Measurements from ENCODE around the gene TAMALIN. TPM values are rescaled to one million over a fixed set of nuclear protein-coding genes. Genes with fewer than 3 reads are reported as not detected.

TAMALIN gene
- total RNA-seq, 1 donor from 2014 or later, result 5.5 TPM

Other genes with a start within 250 kb of the TAMALIN start
- 0.68 TPM for gene FIGNL2, start 158.2 kb upstream of the TAMALIN start, total RNA-seq
- gene ANKRD33, start 118.8 kb upstream of the TAMALIN start, total RNA-seq, result not detected
- gene ACVRL1, start 99.4 kb upstream of the TAMALIN start, total RNA-seq, result 7.1 TPM
- 28.0 TPM for gene ACVR1B, start 55.2 kb upstream of the TAMALIN start, total RNA-seq
- gene NR4A1, start 44.5 kb downstream of the TAMALIN start, total RNA-seq, result 5.4 TPM
- gene ATG101, start 63.0 kb downstream of the TAMALIN start, total RNA-seq, result 18.0 TPM
- not detected for gene SMIM41, start 72.8 kb downstream of the TAMALIN start, total RNA-seq
- gene KRT80, start 185.1 kb downstream of the TAMALIN start, total RNA-seq, result 0.28 TPM
- gene KRT7, start 226.3 kb downstream of the TAMALIN start, total RNA-seq, result 18.8 TPM